ENCODE measurements around the gene RUNX2.

- TF ChIP-seq, protein P1, sequence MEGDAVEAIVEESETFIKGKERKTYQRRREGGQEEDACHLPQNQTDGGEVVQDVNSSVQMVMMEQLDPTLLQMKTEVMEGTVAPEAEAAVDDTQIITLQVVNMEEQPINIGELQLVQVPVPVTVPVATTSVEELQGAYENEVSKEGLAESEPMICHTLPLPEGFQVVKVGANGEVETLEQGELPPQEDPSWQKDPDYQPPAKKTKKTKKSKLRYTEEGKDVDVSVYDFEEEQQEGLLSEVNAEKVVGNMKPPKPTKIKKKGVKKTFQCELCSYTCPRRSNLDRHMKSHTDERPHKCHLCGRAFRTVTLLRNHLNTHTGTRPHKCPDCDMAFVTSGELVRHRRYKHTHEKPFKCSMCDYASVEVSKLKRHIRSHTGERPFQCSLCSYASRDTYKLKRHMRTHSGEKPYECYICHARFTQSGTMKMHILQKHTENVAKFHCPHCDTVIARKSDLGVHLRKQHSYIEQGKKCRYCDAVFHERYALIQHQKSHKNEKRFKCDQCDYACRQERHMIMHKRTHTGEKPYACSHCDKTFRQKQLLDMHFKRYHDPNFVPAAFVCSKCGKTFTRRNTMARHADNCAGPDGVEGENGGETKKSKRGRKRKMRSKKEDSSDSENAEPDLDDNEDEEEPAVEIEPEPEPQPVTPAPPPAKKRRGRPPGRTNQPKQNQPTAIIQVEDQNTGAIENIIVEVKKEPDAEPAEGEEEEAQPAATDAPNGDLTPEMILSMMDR (IDR thresholded peaks at IDR 0.05; ENCODE audit: poor library complexity, severe bottlenecking), result no peak
- no peak for TF ChIP-seq EP300 (conservative IDR thresholded peaks at IDR 0.05; ENCODE audit: poor library complexity, severe bottlenecking)
- TF ChIP-seq EZH2 (IDR thresholded peaks at IDR 0.05; ENCODE audit: borderline replicate concordance, insufficient read depth, low read length, poor library complexity, severe bottlenecking), result no peak
Observed at GRCh38 chr6:45610832-45611231, 282.7 kb downstream of the RUNX2 start.
